Astrocyte (in vitro differentiated cells and primary cell): ENCODE results near the gene MPRIP. TPM values are rescaled to one million over a fixed set of nuclear protein-coding genes. Genes with fewer than 3 reads are reported as not detected.

Experiments
- DNase-seq: peaks from one replicate; pipeline ENCODE4 v3.0.0-alpha.2; 2010; ENCODE audit warnings: low read depth
- FAIRE-seq: peaks from 2 replicates; lab custom pipeline; 2011; peaks lifted over from hg19 to GRCh38; lab: Jason Lieb, UNC
- H2AFZ ChIP-seq: 2 replicates; pipeline ENCODE4 v1.6.0; 2012; ENCODE audit warnings: low read depth, low read length, inconsistent platforms
- H3K27ac ChIP-seq: 2 replicates; pipeline ENCODE4 v1.5.1; 2011; ENCODE audit warnings: low read depth, low read length, inconsistent platforms
- H3K27me3 ChIP-seq: 2 replicates; pipeline ENCODE4 v1.6.0; 2011; ENCODE audit warnings: low read length, inconsistent platforms; ENCODE audit not compliant: insufficient read depth
- H3K36me3 ChIP-seq: 2 replicates; pipeline ENCODE4 v1.5.1; 2011; ENCODE audit warnings: low read length, inconsistent platforms; ENCODE audit not compliant: insufficient read depth
- H3K4me1 ChIP-seq: 2 replicates; pipeline ENCODE4 v1.5.1; 2011; ENCODE audit warnings: low read length, inconsistent platforms; ENCODE audit not compliant: insufficient read depth
- H3K4me2 ChIP-seq: 2 replicates; pipeline ENCODE4 v1.6.0; 2012; ENCODE audit warnings: low read length, inconsistent platforms
- H3K4me3 ChIP-seq: 2 replicates; pipeline ENCODE4 v1.5.1; 2011; ENCODE audit warnings: low read depth, mild to moderate bottlenecking, low read length, inconsistent platforms; ENCODE audit not compliant: insufficient read depth
- H3K79me2 ChIP-seq: 2 replicates; pipeline ENCODE4 v1.6.0; 2012; ENCODE audit warnings: mild to moderate bottlenecking, low read length, inconsistent platforms; ENCODE audit not compliant: insufficient read depth
- H3K9ac ChIP-seq: 2 replicates; pipeline ENCODE4 v1.6.0; 2012; ENCODE audit warnings: mild to moderate bottlenecking, low read length, inconsistent platforms
- H3K9me3 ChIP-seq: 2 replicates; pipeline ENCODE4 v1.5.1; 2012; ENCODE audit warnings: low read depth, mild to moderate bottlenecking, low read length, inconsistent platforms; ENCODE audit not compliant: insufficient read depth
- H4K20me1 ChIP-seq: 2 replicates; pipeline ENCODE4 v1.6.0; 2012; ENCODE audit warnings: low read length, inconsistent platforms; ENCODE audit not compliant: insufficient read depth
- H3K27ac Mint-ChIP-seq: one replicate; pipeline ENCODE4 v1.8.0; 2021; ENCODE audit warnings: mild to moderate bottlenecking, mixed read lengths; ENCODE audit not compliant: unreplicated experiment
- H3K27me3 Mint-ChIP-seq: one replicate; pipeline ENCODE4 v1.8.0; 2021; ENCODE audit warnings: low read depth, mixed read lengths; ENCODE audit not compliant: unreplicated experiment
- H3K36me3 Mint-ChIP-seq: one replicate; pipeline ENCODE4 v1.8.0; 2021; ENCODE audit warnings: low read depth, mixed read lengths; ENCODE audit not compliant: unreplicated experiment
- H3K4me1 Mint-ChIP-seq: one replicate; pipeline ENCODE4 v1.8.0; 2021; ENCODE audit warnings: low read depth, mixed read lengths; ENCODE audit not compliant: unreplicated experiment
- H3K4me3 Mint-ChIP-seq: one replicate; pipeline ENCODE4 v1.8.0; 2021; ENCODE audit warnings: mild to moderate bottlenecking, moderate library complexity, mixed read lengths; ENCODE audit not compliant: unreplicated experiment
- H3K9me3 Mint-ChIP-seq: one replicate; pipeline ENCODE4 v1.8.0; 2021; ENCODE audit warnings: mild to moderate bottlenecking, mixed read lengths; ENCODE audit not compliant: unreplicated experiment
- CTCF ChIP-seq: IDR thresholded peaks from 2 replicates; pipeline ENCODE4 v1.5.1; 2011; ENCODE audit warnings: low read depth, mild to moderate bottlenecking, inconsistent platforms, low read length, moderate library complexity; ENCODE audit not compliant: insufficient read depth
- EZH2 ChIP-seq: IDR thresholded peaks from 2 replicates; pipeline ENCODE4 v1.6.1; 2012; ENCODE audit warnings: mild to moderate bottlenecking, low read length, inconsistent platforms; ENCODE audit not compliant: insufficient read depth
- total RNA-seq: library from RNA; stranded (reverse); gene quantifications from 2 replicates; pipeline ENCODE4 v1.2.1, GENCODE V29; 2021

Gene MPRIP
- total RNA-seq, 1 donor from 2014 or later: 176 TPM

DNA sequence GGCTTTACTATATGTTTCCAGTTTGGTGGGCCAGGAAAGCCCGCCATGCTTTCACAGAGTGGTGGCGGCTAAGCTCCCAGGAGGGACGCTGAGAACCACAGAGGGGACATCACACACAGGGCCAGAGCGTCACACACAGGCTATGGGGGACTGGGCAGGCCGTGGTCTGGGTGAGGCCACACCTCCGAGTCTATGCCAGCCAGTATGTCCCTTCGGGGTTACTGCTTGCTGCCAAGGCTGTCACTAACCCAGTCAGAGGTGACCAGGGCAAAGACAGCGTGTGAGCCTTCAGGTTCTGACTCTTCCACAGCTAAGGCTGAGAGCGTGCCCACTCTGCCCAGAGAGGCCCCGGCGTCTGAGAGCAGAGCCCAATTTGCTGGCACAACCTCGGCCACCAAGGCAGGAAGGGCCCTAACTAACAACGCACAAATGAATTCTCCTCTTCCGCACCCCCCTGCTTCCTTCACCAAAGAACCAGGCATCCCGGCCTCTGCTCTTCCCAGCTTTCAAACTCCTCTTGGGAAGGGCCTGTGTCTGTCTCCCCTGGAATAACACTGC lies 161.0 kb downstream of the MPRIP start:
- H3K9ac ChIP-seq: no peak overlapping the region
- no peaks in the 10 kb centered on the region for H3K79me2 ChIP-seq
- H3K9me3 ChIP-seq: no peaks in the 10 kb centered on the region
- no peaks in the 10 kb centered on the region for H3K9me3 Mint-ChIP-seq
- no peak overlapping the region for H3K27ac ChIP-seq
- no peak for TF ChIP-seq CTCF
- no peak for TF ChIP-seq EZH2
- peaks cover 22% of the 10 kb centered on the region for H3K4me1 ChIP-seq
- H3K27me3 ChIP-seq: no peaks in the 10 kb centered on the region
- H3K36me3 ChIP-seq: no peaks in the 10 kb centered on the region
- no peak overlapping the region for H3K4me3 ChIP-seq
- peaks cover 11% of the 10 kb centered on the region for H4K20me1 ChIP-seq
- H3K4me1 Mint-ChIP-seq: no peaks in the 10 kb centered on the region
- no peak overlapping the region for H2AFZ ChIP-seq
- FAIRE-seq (no peak), DNase-seq (no peak)
- no peak overlapping the region for H3K27ac Mint-ChIP-seq
- no peak overlapping the region for H3K4me3 Mint-ChIP-seq
- H3K27me3 Mint-ChIP-seq: peaks cover 13% of the 10 kb centered on the region
- H3K4me2 ChIP-seq: no peak overlapping the region
- peaks cover 6% of the 10 kb centered on the region for H3K36me3 Mint-ChIP-seq

DNA sequence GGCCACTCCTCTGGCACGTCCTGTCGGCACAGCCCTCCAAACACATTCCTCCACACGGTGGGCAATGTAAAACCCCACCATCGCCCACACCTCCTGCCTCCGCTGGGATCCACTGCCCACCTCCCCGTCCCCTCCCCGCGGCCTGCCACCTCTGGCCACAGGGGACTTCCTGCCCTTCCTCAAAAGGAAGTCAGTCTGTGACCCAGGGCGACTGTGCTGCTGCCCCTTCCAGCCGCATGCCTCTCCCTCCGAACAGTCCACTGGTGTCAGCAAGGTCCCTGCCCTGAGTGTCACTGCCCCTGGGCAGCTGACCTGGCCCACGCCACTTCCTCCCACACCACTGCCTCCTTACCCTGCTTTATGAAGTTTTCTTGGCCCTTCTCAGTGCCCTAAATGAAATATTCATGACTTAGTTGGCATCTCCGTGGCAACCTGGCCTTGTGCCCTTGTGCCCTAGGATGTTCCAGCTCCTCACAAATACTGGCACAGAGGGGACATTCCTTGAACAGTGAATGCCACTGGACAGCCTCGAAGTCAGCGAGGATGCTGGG lies 161.9 kb downstream of the MPRIP start:
- H3K4me3 Mint-ChIP-seq: no peak overlapping the region
- Histone ChIP-seq H3K4me1 (peaks cover 22% of the 10 kb centered on the region), H4K20me1 (peaks cover 11% of the 10 kb centered on the region), H3K9ac (no peak overlapping the region), H3K4me3 (no peak overlapping the region), H2AFZ (no peak overlapping the region), H3K4me2 (peak overlapping the region; percentile 93), H3K27me3 (no peaks in the 10 kb centered on the region), H3K27ac (no peak overlapping the region), H3K79me2 (no peaks in the 10 kb centered on the region), H3K36me3 (no peaks in the 10 kb centered on the region), H3K9me3 (no peaks in the 10 kb centered on the region)
- H3K36me3 Mint-ChIP-seq: peaks cover 6% of the 10 kb centered on the region
- FAIRE-seq (no peak), DNase-seq (no peak)
- peaks cover 13% of the 10 kb centered on the region for H3K27me3 Mint-ChIP-seq
- no peak for TF ChIP-seq EZH2
- no peak for TF ChIP-seq CTCF
- H3K9me3 Mint-ChIP-seq: no peaks in the 10 kb centered on the region
- no peaks in the 10 kb centered on the region for H3K4me1 Mint-ChIP-seq
- H3K27ac Mint-ChIP-seq: peak overlapping the region; percentile 62

DNA sequence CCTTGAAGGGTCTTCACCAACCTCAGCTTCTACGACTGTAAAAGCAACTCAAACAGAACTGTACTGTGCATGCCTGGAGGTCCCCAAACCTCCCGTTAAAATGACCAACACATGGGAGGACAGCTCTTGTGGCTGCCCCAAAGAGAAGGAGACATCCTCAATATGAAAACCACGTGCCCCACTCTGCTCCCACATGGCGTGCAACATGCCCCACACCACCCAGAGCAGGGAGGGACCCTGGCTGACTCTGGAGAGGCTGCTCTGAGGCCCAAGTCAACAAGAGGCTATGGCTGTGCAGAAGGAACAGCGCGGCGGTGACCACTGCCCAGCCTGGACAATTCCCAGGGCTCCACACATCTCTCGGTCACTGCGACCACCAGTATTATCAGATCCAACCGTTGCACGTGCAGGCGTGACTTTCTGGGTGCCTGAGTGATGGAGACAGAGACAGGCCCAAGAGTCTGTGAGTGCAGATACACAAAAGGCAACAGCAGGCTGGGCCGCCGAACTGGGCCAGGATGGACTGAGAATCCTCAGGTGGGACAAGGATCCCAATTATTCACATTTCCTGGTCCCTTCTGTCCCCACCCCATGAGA lies 162.5 kb downstream of the MPRIP start:
- Mint-ChIP-seq H3K9me3 (no peaks in the 10 kb centered on the region), H3K4me1 (no peaks in the 10 kb centered on the region), H3K36me3 (peaks cover 6% of the 10 kb centered on the region), H3K4me3 (no peak overlapping the region), H3K27ac (no peak overlapping the region), H3K27me3 (peaks cover 13% of the 10 kb centered on the region)
- no peak overlapping the region for H3K27ac ChIP-seq
- peak overlapping the region; percentile 76 for H3K9ac ChIP-seq
- peak overlapping the region; percentile 63 for H3K4me3 ChIP-seq
- no peaks in the 10 kb centered on the region for H3K36me3 ChIP-seq
- H3K4me2 ChIP-seq: peak overlapping the region; percentile 93
- peaks cover 11% of the 10 kb centered on the region for H4K20me1 ChIP-seq
- DNase-seq (no peak), FAIRE-seq (no peak)
- H2AFZ ChIP-seq: no peak overlapping the region
- no peaks in the 10 kb centered on the region for H3K9me3 ChIP-seq
- peaks cover 22% of the 10 kb centered on the region for H3K4me1 ChIP-seq
- no peaks in the 10 kb centered on the region for H3K79me2 ChIP-seq
- no peaks in the 10 kb centered on the region for H3K27me3 ChIP-seq
- TF ChIP-seq EZH2 (no peak), CTCF (no peak)
